RWPE1 (cell line): ENCODE data around the gene ACTR3.

Experiments
- CTCF ChIA-PET: fragments of 350-600 bp; sonication (Branson Sonifier 250); formaldehyde crosslinking; extraction: SDS; loops from one replicate; lab custom pipeline; 2021; lab: Yijun Ruan, JAX
- POLR2A ChIA-PET: fragments of 400-600 bp; formaldehyde crosslinking; extraction: SDS; loops from one replicate; lab custom pipeline; 2020; ENCODE audit warnings: antibody characterized with exemption; ENCODE audit not compliant: low non-redundant PET; lab: Yijun Ruan, JAX
- DNase-seq: peaks from one replicate; pipeline ENCODE4 v3.0.0; 2012; ENCODE audit warnings: low spot score
- H3K27ac ChIP-seq: fragments of 450-650 bp; 2 replicates; pipeline ENCODE4 v1.5.1; 2017
- CTCF ChIP-seq: fragments of 450-650 bp; conservative IDR thresholded peaks from 2 replicates; pipeline ENCODE4 v1.5.1; 2017; ENCODE audit warnings: low read depth, mild to moderate bottlenecking

Gene ACTR3

GRCh38 chr2:113847144-113847543 is 42.7 kb upstream of the ACTR3 start:
- ChIA-PET CTCF (no interaction called here), POLR2A (no interaction called here)
- DNase-seq = no peak
- TF ChIP-seq CTCF = no peak
- no peak overlapping the region for H3K27ac ChIP-seq

GRCh38 chr2:113848758-113849415 is 41.0 kb upstream of the ACTR3 start:
- CTCF ChIA-PET = no interaction called here
- peak overlapping the region; percentile 87 for H3K27ac ChIP-seq
- DNase-seq = peak; percentile 93
- TF ChIP-seq CTCF = no peak
- POLR2A ChIA-PET = no interaction called here

- CTCF ChIA-PET = no interaction called here
- DNase-seq = no peak
- no peak for TF ChIP-seq CTCF
- POLR2A ChIA-PET = no interaction called here
- H3K27ac ChIP-seq = no peak overlapping the region
Measured at GRCh38 chr2:113850687-113851086, 39.2 kb upstream of the ACTR3 start.

- H3K27ac ChIP-seq = no peak overlapping the region
- DNase-seq = no peak
- POLR2A ChIA-PET = no interaction called here
- TF ChIP-seq CTCF = no peak
- CTCF ChIA-PET = interaction anchor here (0.6 kb wide), 1 partner anchor 1139 kb away, joined by 3 read pairs; no protein-coding TSS in a partner anchor
Measured at GRCh38 chr2:113851640-113852039, 38.2 kb upstream of the ACTR3 start.

- no peak for DNase-seq
- ChIA-PET POLR2A (no interaction called here), CTCF (no interaction called here)
- H3K27ac ChIP-seq = no peak overlapping the region
- no peak for TF ChIP-seq CTCF
Measured at GRCh38 chr2:113854208-113854607, 35.7 kb upstream of the ACTR3 start.

- TF ChIP-seq CTCF = no peak
- POLR2A ChIA-PET = no interaction called here
Measured at GRCh38 chr2:113854970-113855740, 34.7 kb upstream of the ACTR3 start.

More at GRCh38 chr2:113854970-113855740, 34.7 kb upstream of the ACTR3 start:
- DNase-seq = no peak
- no peak overlapping the region for H3K27ac ChIP-seq
- CTCF ChIA-PET = interaction anchor here (0.6 kb wide), 1 partner anchor 22 kb away, joined by 3 read pairs; no protein-coding TSS in a partner anchor
